Measurements from ENCODE around the gene DLG2. TPM values are rescaled to one million over a fixed set of nuclear protein-coding genes. Genes with fewer than 3 reads are reported as not detected.

The DLG2 gene
- total and polyA plus RNA-seq, 2 of the 4 experiments (the other 2 are of a cell fraction), result 0.31 to 0.36 TPM

DNA sequence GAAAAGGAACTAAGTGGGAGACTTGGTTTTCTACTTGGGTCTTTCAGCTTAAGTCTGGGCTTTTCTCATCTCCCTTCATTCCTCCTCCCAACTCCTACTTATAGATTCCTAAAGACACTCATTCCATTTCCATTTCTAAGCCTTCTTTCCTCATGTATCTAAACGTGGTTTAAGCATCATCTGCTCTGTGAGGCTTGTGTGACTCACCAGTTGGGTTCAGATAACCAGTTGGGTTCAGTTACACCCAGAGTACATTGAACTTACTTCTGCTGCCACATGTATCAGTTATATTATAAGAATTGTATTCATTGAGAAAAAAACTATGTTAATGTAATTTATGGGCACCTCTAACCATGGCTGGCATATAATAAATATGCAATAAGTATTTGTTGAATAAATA is 1509.8 kb downstream of the DLG2 start:
- H3K9me3 ChIP-seq (ENCODE audit: control insufficient read depth, insufficient read depth, low read length), result no peaks in the 10 kb centered on the region
- H3K9me1 ChIP-seq (ENCODE audit: insufficient read depth, low read length), result no peaks in the 10 kb centered on the region
- intact Hi-C loops (cut with micrococcal nuclease) (no loop called here), dilution Hi-C loops (cut with HindIII; ENCODE audit: low sequenced_read_pairs, unreplicated experiment) (no loop called here), in situ Hi-C loops (cut with MboI; ENCODE audit: low sequenced_read_pairs) (no loop called here)
- H3K14ac ChIP-seq (replicated peaks; ENCODE audit: low read depth, low read length), result no peak overlapping the region
- TF ChIP-seq MAZ (IDR thresholded peaks at IDR 0.05; ENCODE audit: borderline replicate concordance, low read depth, low read length), result no peak
- no peak for TF ChIP-seq CEBPB (IDR thresholded peaks at IDR 0.05; ENCODE audit: low read depth, low read length)
- TF ChIP-seq, protein P1, sequence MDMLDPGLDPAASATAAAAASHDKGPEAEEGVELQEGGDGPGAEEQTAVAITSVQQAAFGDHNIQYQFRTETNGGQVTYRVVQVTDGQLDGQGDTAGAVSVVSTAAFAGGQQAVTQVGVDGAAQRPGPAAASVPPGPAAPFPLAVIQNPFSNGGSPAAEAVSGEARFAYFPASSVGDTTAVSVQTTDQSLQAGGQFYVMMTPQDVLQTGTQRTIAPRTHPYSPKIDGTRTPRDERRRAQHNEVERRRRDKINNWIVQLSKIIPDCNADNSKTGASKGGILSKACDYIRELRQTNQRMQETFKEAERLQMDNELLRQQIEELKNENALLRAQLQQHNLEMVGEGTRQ (IDR thresholded peaks at IDR 0.05; ENCODE audit: low read depth, low read length), result no peak
- ChIA-PET CTCF (no interaction called here), POLR2A (ENCODE audit: unreplicated experiment) (no interaction called here)
- no TSS peak for BruUV-seq (replicated peaks)
- H3K23ac ChIP-seq (ENCODE audit: low read depth, low read length), result no peak overlapping the region
- peak; percentile 16 for DNase-seq
- no peak overlapping the region for H4K91ac ChIP-seq (ENCODE audit: insufficient read depth, low read depth, low read length)
- no peak overlapping the region for H4K8ac ChIP-seq (ENCODE audit: low read depth in 2 of 2, low read length in 2 of 2)
- no peaks in the 10 kb centered on the region for H3K79me1 ChIP-seq (ENCODE audit: low read depth in 1 of 2, low read length in 2 of 2)
- H4K5ac ChIP-seq (ENCODE audit: low read depth, low read length), result no peak overlapping the region
- H2BK5ac ChIP-seq (ENCODE audit: low read depth, low read length, poor library complexity, severe bottlenecking), result no peak overlapping the region
- no peak for ATAC-seq (ENCODE audit: low read depth)
- H3K4ac ChIP-seq (ENCODE audit: low read depth, low read length), result no peak overlapping the region
- H3K4me3 ChIP-seq (ENCODE audit: insufficient read depth, low read depth, low read length), result no peak overlapping the region
- no peak overlapping the region for H3K27ac ChIP-seq (ENCODE audit: insufficient read depth, low read length)
- no peak overlapping the region for H2AK9ac ChIP-seq (replicated peaks; ENCODE audit: low read depth, low read length, poor library complexity)
- no peaks in the 10 kb centered on the region for H3K27me3 ChIP-seq (ENCODE audit: control insufficient read depth, insufficient read depth, low read length)
- no peaks in the 10 kb centered on the region for H4K20me1 ChIP-seq (ENCODE audit: insufficient read depth, low read length)
- no CpG with 5 or more reads among the region's 1 CpG for WGBS, 2 experiments (ENCODE audit: extremely low coverage in 2 of 2, insufficient read length in 1 of 2)
- H2AFZ ChIP-seq (replicated peaks; ENCODE audit: low read length, poor library complexity), result no peak overlapping the region
- H3K4me1 ChIP-seq (ENCODE audit: control insufficient read depth, insufficient read depth, low read length), result no peaks in the 10 kb centered on the region
- H3K18ac ChIP-seq (ENCODE audit: low read depth, low read length), result no peak overlapping the region
- H3K4me2 ChIP-seq (ENCODE audit: low read depth, low read length), result no peak overlapping the region
- no peak overlapping the region for H2BK15ac ChIP-seq (ENCODE audit: low read depth, low read length)
- no peak overlapping the region for H2BK20ac ChIP-seq (ENCODE audit: low read depth, low read length)
- no peak overlapping the region for H2BK120ac ChIP-seq (ENCODE audit: low read depth, low read length)
- no peak overlapping the region for H2AK5ac ChIP-seq (ENCODE audit: low read depth, low read length)
- no peaks in the 10 kb centered on the region for H3K36me3 ChIP-seq (ENCODE audit: control insufficient read depth, insufficient read depth, low read length)
- H3K9ac ChIP-seq (ENCODE audit: low read depth, low read length), result no peak overlapping the region
- H3K56ac ChIP-seq (ENCODE audit: extremely low read depth, insufficient read depth, low read length), result no peak overlapping the region

All from IMR-90 (cell line).